A549 (cell line): Measurements from ENCODE around the gene NEGR1. TPM values are rescaled to one million over a fixed set of nuclear protein-coding genes. Genes with fewer than 3 reads are reported as not detected.

ENCODE experiments used
- ATAC-seq, 2 experiments: fragments of 200-7000 bp in 1 of 2; fragments of >200 bp in 1 of 2; cut with Nextera tagmentation in 1 of 2; cut with Tn5 transposase in 1 of 2; 3 replicates each; pipeline versions ENCODE4 v1.8.0 to v1.9.1; 2018 to 2020; ENCODE audit warnings: mild to moderate bottlenecking in 1 of 2, moderate library complexity in 1 of 2
- CTCF ChIA-PET: fragments of 300-600 bp; sonication (Branson Sonifier 250); formaldehyde crosslinking; extraction: SDS; loops from one replicate; lab custom pipeline; 2021; ENCODE audit warnings: antibody characterized with exemption, inconsistent platforms; lab: Yijun Ruan, JAX
- POLR2A ChIA-PET: fragments of 350-600 bp; formaldehyde crosslinking; extraction: SDS; loops from one replicate; lab custom pipeline; 2021; ENCODE audit warnings: antibody characterized with exemption, inconsistent platforms; lab: Yijun Ruan, JAX
- DNase-seq, 2 experiments: peaks; one replicate each; pipeline versions ENCODE4 v3.0.0 to v3.0.0-alpha.2; 2011 to 2016; ENCODE audit warnings: low read depth in 1 of 2, low spot score in 1 of 2
- FAIRE-seq: peaks from 2 replicates; lab custom pipeline; 2011; peaks lifted over from hg19 to GRCh38; lab: Jason Lieb, UNC
- H3K27ac ChIP-seq, 2 experiments: fragments of >200 bp; sonication (Bioruptor Twin); formaldehyde crosslinking; 3 replicates each; pipeline ENCODE4 v1.5.1; 2016 to 2017
- H3K4me1 ChIP-seq: fragments of >200 bp; sonication (Bioruptor Twin); formaldehyde crosslinking; 3 replicates; pipeline ENCODE4 v1.6.1; 2016
- H3K4me2 ChIP-seq: fragments of >200 bp; sonication (Bioruptor Twin); formaldehyde crosslinking; 3 replicates; pipeline ENCODE4 v1.6.1; 2016
- H3K4me3 ChIP-seq: fragments of >200 bp; sonication (Bioruptor Twin); formaldehyde crosslinking; 3 replicates; pipeline ENCODE4 v1.5.1; 2016
- H3K9me3 ChIP-seq: fragments of >200 bp; sonication (Bioruptor Twin); formaldehyde crosslinking; 3 replicates; pipeline ENCODE4 v1.6.1; 2016
- CBX8 ChIP-seq: fragments of 200-600 bp; sonication (generic); IDR thresholded peaks from 2 replicates; pipeline ENCODE4 v1.6.1; 2016
- CHD2 ChIP-seq: fragments of 150-350 bp; IDR thresholded peaks from 2 replicates; pipeline ENCODE4 v1.6.1; 2014; ENCODE audit warnings: low read length; ENCODE audit not compliant: partially characterized antibody
- EHMT2 ChIP-seq: fragments of 200-600 bp; sonication (generic); IDR thresholded peaks from 2 replicates; pipeline ENCODE4 v1.6.1; 2016; ENCODE audit warnings: antibody characterized with exemption, low read depth, mild to moderate bottlenecking, moderate library complexity
- FOSB ChIP-seq: fragments of 250-450 bp; sonication (Bioruptor Pico); IDR thresholded peaks from 2 replicates; pipeline ENCODE4 v1.5.0; 2020; ENCODE audit warnings: mild to moderate bottlenecking, moderate library complexity
- HOXA7 ChIP-seq: fragments of 250-450 bp; sonication (Bioruptor Pico); IDR thresholded peaks from 2 replicates; pipeline ENCODE4 v1.5.0; 2020; ENCODE audit warnings: mild to moderate bottlenecking, moderate library complexity
- KDM1A ChIP-seq: fragments of 200-600 bp; sonication (generic); IDR thresholded peaks from 2 replicates; pipeline ENCODE4 v1.6.1; 2016; ENCODE audit warnings: low read depth, mild to moderate bottlenecking
- MAFK ChIP-seq: fragments of 450-650 bp; IDR thresholded peaks from 2 replicates; pipeline ENCODE4 v1.6.1; 2014; ENCODE audit not compliant: partially characterized antibody
- MAZ ChIP-seq: fragments of 150-350 bp; IDR thresholded peaks from 2 replicates; pipeline ENCODE4 v1.6.1; 2014; ENCODE audit warnings: antibody characterized with exemption, low read depth, low read length, borderline replicate concordance
- NR3C1 ChIP-seq: fragments of >200 bp; sonication (Bioruptor Twin); formaldehyde crosslinking; IDR thresholded peaks from 3 replicates; pipeline ENCODE4 v1.6.1; 2017
- PBX3 ChIP-seq: IDR thresholded peaks from 2 replicates; pipeline ENCODE4 v1.6.1; 2012
- POLR2A ChIP-seq: IDR thresholded peaks from 2 replicates; pipeline ENCODE4 v1.6.1; 2012; ENCODE audit warnings: mild to moderate bottlenecking, low read length
- RAD21 ChIP-seq, 2 experiments: fragments of >200 bp in 1 of 2; sonication (Bioruptor Twin) in 1 of 2; formaldehyde crosslinking in 1 of 2; IDR thresholded peaks in 1 of 2; conservative IDR thresholded peaks in 1 of 2; 2 replicates in 1 of 2; 3 replicates in 1 of 2; pipeline ENCODE4 v1.6.1; 2012 to 2018; ENCODE audit warnings: inconsistent platforms in 1 of 2
- RCOR1 ChIP-seq: fragments of 150-350 bp; IDR thresholded peaks from 2 replicates; pipeline ENCODE4 v1.6.1; 2014; ENCODE audit warnings: antibody characterized with exemption, low read length, low read depth
- RFX5 ChIP-seq: fragments of 450-650 bp; IDR thresholded peaks from 2 replicates; pipeline ENCODE4 v1.7.1; 2014; ENCODE audit warnings: antibody characterized with exemption, mild to moderate bottlenecking, moderate library complexity
- SMC3 ChIP-seq: fragments of >200 bp; sonication (Bioruptor Twin); formaldehyde crosslinking; IDR thresholded peaks from 3 replicates; pipeline ENCODE4 v1.6.1; 2018; ENCODE audit warnings: inconsistent platforms
- SREBF2 ChIP-seq: fragments of 450-650 bp; IDR thresholded peaks from 2 replicates; pipeline ENCODE4 v1.6.1; 2014; ENCODE audit warnings: mild to moderate bottlenecking, moderate library complexity
- TFCP2L1 ChIP-seq: fragments of 250-450 bp; sonication (Bioruptor Pico); IDR thresholded peaks from 2 replicates; pipeline ENCODE4 v1.5.0; 2021; ENCODE audit warnings: mild to moderate bottlenecking
- ZNF302 ChIP-seq: fragments of 250-450 bp; sonication (Bioruptor Pico); IDR thresholded peaks from 2 replicates; pipeline ENCODE4 v1.9.0; 2021; ENCODE audit warnings: inconsistent platforms, mild to moderate bottlenecking, moderate library complexity
- ZSCAN20 ChIP-seq: fragments of 250-450 bp; sonication (Bioruptor Pico); IDR thresholded peaks from 2 replicates; pipeline ENCODE4 v1.8.0; 2022; ENCODE audit warnings: mild to moderate bottlenecking, moderate library complexity
- WGBS: methylation state at CpG from one replicate; pipeline ENCODE4 v1.1.6; 2017; ENCODE audit errors: missing lambda C conversion rate; 5-methylcytosine and 5-hydroxymethylcytosine counted together
- polyA plus RNA-seq, 4 experiments: library from polyadenylated mRNA; depleted of rRNA in 3 of 4; stranded (reverse); fragments of >200 nt; fragmentation: RNase III in 1 of 4; extraction: RNeasy Plus Mini Kit Qiagen cat#74134 plus additional on column Dnase treatment in 1 of 4; gene quantifications; 2 replicates in 3 of 4; 3 replicates in 1 of 4; pipeline ENCODE4 v1.2.3, GENCODE V29; 2011 to 2017
- TF ChIP-seq, protein P1 (sequence below): fragments of >200 bp; sonication (Bioruptor Twin); formaldehyde crosslinking; IDR thresholded peaks from 3 replicates; pipeline ENCODE4 v1.5.1; 2016
- TF ChIP-seq, protein P2 (sequence below): fragments of 250-450 bp; sonication (Bioruptor Pico); IDR thresholded peaks from 2 replicates; pipeline ENCODE4 v1.5.0; 2020; ENCODE audit warnings: low read depth, mild to moderate bottlenecking, moderate library complexity

NEGR1 gene
- polyA plus RNA-seq, 2 of the 4 experiments (the other 2 are of a cell fraction), result not detected

- no peak for FAIRE-seq
- Histone ChIP-seq H3K9me3 (no peaks in the 10 kb centered on the region), H3K27ac (no peak overlapping the region), H3K4me3 (no peak overlapping the region), H3K4me1 (no peaks in the 10 kb centered on the region), H3K4me2 (no peak overlapping the region)
- ChIA-PET POLR2A (no interaction called here), CTCF (no interaction called here)
- DNase-seq, result peak in 1 of 2 experiments; percentile 6
- 0 out of 6 replicates have a peak, but pooled peaks of 1 of the 2 experiments have one; percentile 38 for ATAC-seq
- WGBS, result 6% methylated on average over 1 of the region's 1 CpG
- TF ChIP-seq MAZ (no peak), EHMT2 (no peak), RAD21 (conservative IDR thresholded peaks at IDR 0.05 in 1 of 2, IDR thresholded peaks at IDR 0.05 in 1 of 2) (peak; percentile 11 to 33; a peak in 1 of 5 replicates), NR3C1 (no peak), PBX3 (no peak), CBX8 (no peak), SMC3 (peak; percentile 20; the same call in 1 of the 3 replicates)
- TF ChIP-seq, protein P1, sequence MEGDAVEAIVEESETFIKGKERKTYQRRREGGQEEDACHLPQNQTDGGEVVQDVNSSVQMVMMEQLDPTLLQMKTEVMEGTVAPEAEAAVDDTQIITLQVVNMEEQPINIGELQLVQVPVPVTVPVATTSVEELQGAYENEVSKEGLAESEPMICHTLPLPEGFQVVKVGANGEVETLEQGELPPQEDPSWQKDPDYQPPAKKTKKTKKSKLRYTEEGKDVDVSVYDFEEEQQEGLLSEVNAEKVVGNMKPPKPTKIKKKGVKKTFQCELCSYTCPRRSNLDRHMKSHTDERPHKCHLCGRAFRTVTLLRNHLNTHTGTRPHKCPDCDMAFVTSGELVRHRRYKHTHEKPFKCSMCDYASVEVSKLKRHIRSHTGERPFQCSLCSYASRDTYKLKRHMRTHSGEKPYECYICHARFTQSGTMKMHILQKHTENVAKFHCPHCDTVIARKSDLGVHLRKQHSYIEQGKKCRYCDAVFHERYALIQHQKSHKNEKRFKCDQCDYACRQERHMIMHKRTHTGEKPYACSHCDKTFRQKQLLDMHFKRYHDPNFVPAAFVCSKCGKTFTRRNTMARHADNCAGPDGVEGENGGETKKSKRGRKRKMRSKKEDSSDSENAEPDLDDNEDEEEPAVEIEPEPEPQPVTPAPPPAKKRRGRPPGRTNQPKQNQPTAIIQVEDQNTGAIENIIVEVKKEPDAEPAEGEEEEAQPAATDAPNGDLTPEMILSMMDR, result peak; percentile 36
- TF ChIP-seq, all 56 proteins: peak for 3
These were observed 760.6 kb downstream of the NEGR1 start for GRCh38 chr1:71521655-71522264.

DNA sequence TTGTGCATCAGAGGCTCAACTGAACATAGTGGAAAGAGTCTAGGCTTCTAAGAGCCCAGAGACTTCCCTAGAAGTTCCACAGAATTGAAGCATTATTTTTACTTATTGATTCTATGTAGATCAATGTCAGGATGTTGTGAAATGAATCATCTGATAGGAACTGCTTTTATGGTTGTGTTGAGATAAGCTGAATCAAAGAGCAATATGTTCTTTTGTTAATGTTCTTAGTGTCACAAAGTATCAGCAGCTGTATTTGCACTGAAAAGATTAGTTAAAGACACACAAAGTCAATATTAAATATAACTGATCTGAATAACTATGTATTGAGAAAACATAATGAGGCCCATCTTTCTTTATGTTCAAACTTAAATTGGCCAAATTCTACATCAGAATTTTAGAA lies 770.8 kb downstream of the NEGR1 start:
- FAIRE-seq (no peak), DNase-seq (no peak), ATAC-seq (no peak)
- no peaks in the 10 kb centered on the region for H3K9me3 ChIP-seq
- no peak overlapping the region for H3K4me2 ChIP-seq
- H3K27ac ChIP-seq, result no peak overlapping the region
- ChIA-PET POLR2A (no interaction called here), CTCF (no interaction called here)
- TF ChIP-seq PBX3 (no peak), ZNF302 (no peak), SMC3 (no peak), TFCP2L1 (no peak), ZSCAN20 (CRISPR knock-in tag) (no peak), POLR2A (no peak), RCOR1 (no peak), MAFK (no peak)
- no peak overlapping the region for H3K4me3 ChIP-seq
- H3K4me1 ChIP-seq, result no peaks in the 10 kb centered on the region

GRCh38 chr1:71510725-71511124 lies 771.6 kb downstream of the NEGR1 start:
- Histone ChIP-seq H3K27ac (no peak overlapping the region), H3K4me1 (no peaks in the 10 kb centered on the region), H3K9me3 (no peaks in the 10 kb centered on the region), H3K4me3 (no peak overlapping the region), H3K4me2 (no peak overlapping the region)
- WGBS, result 8% methylated on average over 1 of the region's 1 CpG
- no peak for FAIRE-seq
- ChIA-PET CTCF (no interaction called here), POLR2A (no interaction called here)
- no peak for DNase-seq
- no peak for ATAC-seq
- no peak for TF ChIP-seq SREBF2
- no peak for TF ChIP-seq RFX5
- no peak for TF ChIP-seq FOSB (CRISPR knock-in tag)
- no peak for TF ChIP-seq CHD2
- no peak for TF ChIP-seq KDM1A
- TF ChIP-seq HOXA7 (CRISPR knock-in tag), result no peak
- TF ChIP-seq ZSCAN20 (CRISPR knock-in tag), result no peak
- TF ChIP-seq, protein P2, sequence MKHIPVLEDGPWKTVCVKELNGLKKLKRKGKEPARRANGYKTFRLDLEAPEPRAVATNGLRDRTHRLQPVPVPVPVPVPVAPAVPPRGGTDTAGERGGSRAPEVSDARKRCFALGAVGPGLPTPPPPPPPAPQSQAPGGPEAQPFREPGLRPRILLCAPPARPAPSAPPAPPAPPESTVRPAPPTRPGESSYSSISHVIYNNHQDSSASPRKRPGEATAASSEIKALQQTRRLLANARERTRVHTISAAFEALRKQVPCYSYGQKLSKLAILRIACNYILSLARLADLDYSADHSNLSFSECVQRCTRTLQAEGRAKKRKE (CRISPR knock-in tag), result no peak
- TF ChIP-seq TFCP2L1, result no peak
- TF ChIP-seq EHMT2, result no peak
- no peak for TF ChIP-seq MAFK
- no peak for TF ChIP-seq RAD21 (conservative IDR thresholded peaks at IDR 0.05 in 1 of 2, IDR thresholded peaks at IDR 0.05 in 1 of 2)
